ENCODE measurements around the gene TSKS. TPM values are rescaled to one million over a fixed set of nuclear protein-coding genes. Genes with fewer than 3 reads are reported as not detected.

Gene TSKS
- total RNA-seq, 1 donor from 2014 or later: not detected

- Mint-ChIP-seq H3K4me3 (no peak overlapping the region), H3K36me3 (ENCODE audit: low read depth) (no peaks in the 10 kb centered on the region), H3K27ac (ENCODE audit: unreplicated experiment) (no peak overlapping the region), H3K9me3 (peaks cover 3% of the 10 kb centered on the region), H3K4me1 (no peaks in the 10 kb centered on the region), H3K27me3 (ENCODE audit: low read depth) (no peaks in the 10 kb centered on the region)
- no peak for TF ChIP-seq CTCF (conservative IDR thresholded peaks at IDR 0.05)
- DNase-seq (ENCODE audit: low read depth, low spot score): no peak
Observed at GRCh38 chr19:49744946-49745381, 18.1 kb downstream of the TSKS start.

GRCh38 chr19:49741210-49741844 is 21.8 kb downstream of the TSKS start:
- Mint-ChIP-seq H3K27ac (ENCODE audit: unreplicated experiment) (no peak overlapping the region), H3K36me3 (ENCODE audit: low read depth) (no peaks in the 10 kb centered on the region), H3K4me3 (no peak overlapping the region), H3K9me3 (peaks cover 3% of the 10 kb centered on the region), H3K27me3 (ENCODE audit: low read depth) (no peaks in the 10 kb centered on the region), H3K4me1 (no peaks in the 10 kb centered on the region)
- DNase-seq (ENCODE audit: low read depth, low spot score): no peak
- no peak for TF ChIP-seq CTCF (conservative IDR thresholded peaks at IDR 0.05)

- no peaks in the 10 kb centered on the region for H3K36me3 Mint-ChIP-seq (ENCODE audit: low read depth)
- H3K4me1 Mint-ChIP-seq: no peaks in the 10 kb centered on the region
- TF ChIP-seq CTCF (conservative IDR thresholded peaks at IDR 0.05): no peak
- H3K27ac Mint-ChIP-seq (ENCODE audit: unreplicated experiment): no peak overlapping the region
- H3K27me3 Mint-ChIP-seq (ENCODE audit: low read depth): no peaks in the 10 kb centered on the region
- H3K4me3 Mint-ChIP-seq: no peak overlapping the region
- no peak for DNase-seq (ENCODE audit: low read depth, low spot score)
- peaks cover 2% of the 10 kb centered on the region for H3K9me3 Mint-ChIP-seq
Observed at GRCh38 chr19:49739933-49740332, 23.2 kb downstream of the TSKS start.

- H3K4me1 Mint-ChIP-seq: no peaks in the 10 kb centered on the region
- H3K36me3 Mint-ChIP-seq (ENCODE audit: low read depth): no peaks in the 10 kb centered on the region
- H3K4me3 Mint-ChIP-seq: no peak overlapping the region
- H3K27me3 Mint-ChIP-seq (ENCODE audit: low read depth): no peaks in the 10 kb centered on the region
- no peaks in the 10 kb centered on the region for H3K9me3 Mint-ChIP-seq
- TF ChIP-seq CTCF (conservative IDR thresholded peaks at IDR 0.05): no peak
- no peak for DNase-seq (ENCODE audit: low read depth, low spot score)
- no peak overlapping the region for H3K27ac Mint-ChIP-seq (ENCODE audit: unreplicated experiment)
Observed at GRCh38 chr19:49739098-49739497, 24.0 kb downstream of the TSKS start.

DNA sequence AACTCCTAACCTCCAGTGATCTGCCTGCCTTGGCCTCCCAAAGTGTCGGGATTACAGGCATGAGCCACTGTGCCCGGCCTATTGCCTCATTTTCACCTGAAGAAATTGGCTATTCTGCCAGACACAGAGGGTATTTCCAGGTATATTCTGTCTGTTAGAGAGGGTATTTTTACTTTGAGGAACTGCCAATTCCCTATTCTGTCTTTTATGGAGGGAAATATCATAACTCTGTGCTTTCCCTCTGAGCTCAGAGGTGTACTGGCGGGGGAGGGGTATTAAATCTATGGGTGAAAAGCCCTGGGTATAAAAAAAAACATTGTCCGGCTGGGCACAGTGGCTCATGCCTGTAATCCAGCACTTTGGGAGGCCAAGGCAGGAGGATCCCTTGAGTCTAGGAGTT is 24.8 kb downstream of the TSKS start:
- H3K4me1 Mint-ChIP-seq: no peaks in the 10 kb centered on the region
- H3K36me3 Mint-ChIP-seq (ENCODE audit: low read depth): no peaks in the 10 kb centered on the region
- TF ChIP-seq CTCF (conservative IDR thresholded peaks at IDR 0.05): no peak
- no peak overlapping the region for H3K27ac Mint-ChIP-seq (ENCODE audit: unreplicated experiment)
- no peak overlapping the region for H3K4me3 Mint-ChIP-seq
- no peaks in the 10 kb centered on the region for H3K9me3 Mint-ChIP-seq
- DNase-seq (ENCODE audit: low read depth, low spot score): no peak
- H3K27me3 Mint-ChIP-seq (ENCODE audit: low read depth): no peaks in the 10 kb centered on the region
